ENCODE results near the gene FCRL2. TPM values are rescaled to one million over a fixed set of nuclear protein-coding genes. Genes with fewer than 3 reads are reported as not detected.

The FCRL2 gene, protein sequence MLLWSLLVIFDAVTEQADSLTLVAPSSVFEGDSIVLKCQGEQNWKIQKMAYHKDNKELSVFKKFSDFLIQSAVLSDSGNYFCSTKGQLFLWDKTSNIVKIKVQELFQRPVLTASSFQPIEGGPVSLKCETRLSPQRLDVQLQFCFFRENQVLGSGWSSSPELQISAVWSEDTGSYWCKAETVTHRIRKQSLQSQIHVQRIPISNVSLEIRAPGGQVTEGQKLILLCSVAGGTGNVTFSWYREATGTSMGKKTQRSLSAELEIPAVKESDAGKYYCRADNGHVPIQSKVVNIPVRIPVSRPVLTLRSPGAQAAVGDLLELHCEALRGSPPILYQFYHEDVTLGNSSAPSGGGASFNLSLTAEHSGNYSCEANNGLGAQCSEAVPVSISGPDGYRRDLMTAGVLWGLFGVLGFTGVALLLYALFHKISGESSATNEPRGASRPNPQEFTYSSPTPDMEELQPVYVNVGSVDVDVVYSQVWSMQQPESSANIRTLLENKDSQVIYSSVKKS
- not detected in 2 replicates for total RNA-seq

DNA sequence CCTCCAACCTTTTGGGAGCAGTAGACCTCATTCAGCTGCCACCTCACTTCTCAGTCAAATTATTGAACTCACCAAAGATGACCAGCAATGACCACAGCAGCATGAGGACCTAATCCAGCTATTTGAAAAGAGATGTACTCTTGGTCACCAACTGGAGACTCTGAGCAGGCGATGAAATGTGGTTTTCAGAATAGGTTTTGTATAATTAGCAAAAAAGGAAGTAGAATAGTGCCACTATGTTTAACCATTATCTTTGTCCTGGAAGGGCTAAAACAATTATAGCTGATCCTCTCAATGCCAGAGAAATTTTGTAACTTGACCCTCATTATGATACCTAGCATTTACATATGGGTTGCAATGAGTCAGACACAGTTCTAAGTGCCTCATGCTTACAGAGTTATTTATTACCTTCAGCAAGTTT, at the start of gene FCRL2:
Gene FCRL2 (minus strand): TSS at position 162 of the 421 bp plus-strand sequence. CDS start 59 bp downstream, at position 103.

GRCh38 chr1:157819896-157820295, 43.0 kb upstream of the FCRL2 start, which contains the start of gene FCRL1:
Gene FCRL1, minus strand, starts transcription at chr1:157820120. Its CDS starts 83 bp downstream, at chr1:157820037.

DNA sequence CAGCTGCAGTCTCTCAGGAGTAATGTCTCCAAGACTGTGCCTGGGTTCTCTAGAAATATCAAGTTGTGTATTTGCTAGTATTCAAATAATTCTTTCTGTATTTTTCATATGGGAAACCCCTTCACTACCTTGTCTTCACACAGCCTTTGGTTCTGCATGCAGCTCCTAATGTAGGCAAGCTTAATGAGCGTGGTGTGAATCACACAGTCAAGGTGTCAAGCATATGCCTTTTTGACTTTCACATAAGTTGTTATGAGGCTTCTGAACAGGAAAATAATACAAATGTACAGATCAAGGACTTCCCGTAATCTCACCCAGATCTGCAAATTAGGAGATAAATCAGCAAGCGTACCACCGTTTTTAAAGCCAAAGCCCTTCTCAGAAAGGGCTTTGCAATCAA, 76.2 kb downstream of the FCRL2 start, which contains the start of gene FCRL3:
Gene FCRL3 (minus strand): TSS at position 38 of the 400 bp plus-strand sequence. CDS start 280 bp downstream, outside the sequence.

Other genes with a start within 250 kb of the FCRL2 start
- gene FCRL5, start 224.6 kb downstream of the FCRL2 start, total RNA-seq = not detected in 2 replicates
- gene FCRL4, start 179.0 kb downstream of the FCRL2 start, total RNA-seq = not detected in 2 replicates
- gene FCRL3, start 76.4 kb downstream of the FCRL2 start, total RNA-seq = not detected in 2 replicates
- gene FCRL1, start 43.0 kb upstream of the FCRL2 start, total RNA-seq = not detected in 2 replicates
- not detected in 2 replicates for gene CD5L, start 64.7 kb upstream of the FCRL2 start, total RNA-seq
- gene KIRREL1, start 216.5 kb upstream of the FCRL2 start, total RNA-seq = 32.6 and 47.0 TPM in 2 replicates